IMR-90 (cell line): ENCODE data around the gene PPP1R8. TPM values are rescaled to one million over a fixed set of nuclear protein-coding genes. Genes with fewer than 3 reads are reported as not detected.
A peak's percentile ranks its signal among the peaks of the same experiment; 100 is the strongest.

Experiments
- ATAC-seq: fragments of 200-7000 bp; cut with Tn5 transposase; 2 replicates; pipeline ENCODE4 v1.9.1; 2020; ENCODE audit warnings: low read depth, mild to moderate bottlenecking, moderate library complexity
- BruUV-seq: library from RNA; stranded (reverse); fragments of 400-500 nt; replicated peaks from 2 replicates; lab custom pipeline; 2021; lab: Mats Ljungman, UMichigan
- CTCF ChIA-PET: fragments of 300-600 bp; formaldehyde crosslinking; extraction: SDS; loops from one replicate; lab custom pipeline; 2021; ENCODE audit warnings: antibody characterized with exemption; lab: Yijun Ruan, JAX
- POLR2A ChIA-PET: fragments of 300-600 bp; sonication (Branson Sonifier 250); formaldehyde crosslinking; loops from one replicate; lab custom pipeline; 2022; ENCODE audit warnings: antibody characterized with exemption; ENCODE audit not compliant: unreplicated experiment; lab: Charles Lee
- DNase-seq: peaks from one replicate; pipeline ENCODE4 v3.0.0; 2013
- H2AFZ ChIP-seq: replicated peaks from 2 replicates; pipeline ENCODE3; 2013; ENCODE audit warnings: low read length, mild to moderate bottlenecking; ENCODE audit not compliant: poor library complexity
- H2AK5ac ChIP-seq: 2 replicates; pipeline ENCODE4 v1.6.1; 2013; ENCODE audit warnings: low read depth, low read length, inconsistent platforms
- H2AK9ac ChIP-seq: replicated peaks from 2 replicates; pipeline ENCODE3; 2013; ENCODE audit warnings: mild to moderate bottlenecking, low read depth, low read length, moderate library complexity; ENCODE audit not compliant: poor library complexity
- H2BK120ac ChIP-seq: 2 replicates; pipeline ENCODE4 v1.6.1; 2013; ENCODE audit warnings: low read depth, low read length, inconsistent platforms
- H2BK15ac ChIP-seq: 3 replicates; pipeline ENCODE4 v1.6.1; 2013; ENCODE audit warnings: low read depth, low read length, inconsistent platforms
- H2BK20ac ChIP-seq: 2 replicates; pipeline ENCODE4 v1.6.1; 2013; ENCODE audit warnings: low read depth, mild to moderate bottlenecking, inconsistent platforms, low read length, moderate library complexity
- H2BK5ac ChIP-seq: 2 replicates; pipeline ENCODE4 v1.6.1; 2013; ENCODE audit warnings: mild to moderate bottlenecking, low read depth, low read length, inconsistent platforms; ENCODE audit not compliant: poor library complexity, severe bottlenecking
- H3K14ac ChIP-seq: replicated peaks from 2 replicates; pipeline ENCODE4 v1.6.1; 2013; ENCODE audit warnings: low read depth, low read length, inconsistent platforms
- H3K18ac ChIP-seq: 2 replicates; pipeline ENCODE4 v1.6.1; 2013; ENCODE audit warnings: low read depth, low read length, control low read depth
- H3K23ac ChIP-seq: 2 replicates; pipeline ENCODE4 v1.6.1; 2013; ENCODE audit warnings: low read depth, low read length, inconsistent platforms
- H3K27ac ChIP-seq: 2 replicates; pipeline ENCODE4 v1.5.1; 2013; ENCODE audit warnings: mild to moderate bottlenecking, control low read depth, low read length; ENCODE audit not compliant: insufficient read depth
- H3K27me3 ChIP-seq: 2 replicates; pipeline ENCODE4 v1.6.1; 2013; ENCODE audit warnings: low read length; ENCODE audit not compliant: control insufficient read depth, insufficient read depth
- H3K36me3 ChIP-seq: 2 replicates; pipeline ENCODE4 v1.6.1; 2013; ENCODE audit warnings: low read length, mixed read lengths; ENCODE audit not compliant: control insufficient read depth, insufficient read depth
- H3K4ac ChIP-seq: 2 replicates; pipeline ENCODE4 v1.6.1; 2013; ENCODE audit warnings: low read depth, low read length, inconsistent platforms
- H3K4me1 ChIP-seq: 2 replicates; pipeline ENCODE4 v1.6.1; 2013; ENCODE audit warnings: low read length, mixed read lengths; ENCODE audit not compliant: control insufficient read depth, insufficient read depth
- H3K4me2 ChIP-seq: 2 replicates; pipeline ENCODE4 v1.6.1; 2013; ENCODE audit warnings: low read depth, mild to moderate bottlenecking, control low read depth, low read length, moderate library complexity
- H3K4me3 ChIP-seq: 2 replicates; pipeline ENCODE4 v1.5.1; 2013; ENCODE audit warnings: low read depth, mild to moderate bottlenecking, control low read depth, low read length, moderate library complexity; ENCODE audit not compliant: insufficient read depth
- H3K56ac ChIP-seq: 2 replicates; pipeline ENCODE4 v1.6.1; 2013; ENCODE audit warnings: low read length, inconsistent platforms; ENCODE audit not compliant: insufficient read depth; ENCODE audit errors: extremely low read depth
- H3K79me1 ChIP-seq, 2 experiments: 2 replicates each; pipeline ENCODE4 v1.6.1; 2013; ENCODE audit warnings: low read length in 2 of 2, inconsistent platforms in 1 of 2, low read depth in 1 of 2
- H3K9ac ChIP-seq: 2 replicates; pipeline ENCODE4 v1.6.1; 2013; ENCODE audit warnings: low read depth, low read length, control low read depth
- H3K9me1 ChIP-seq: 2 replicates; pipeline ENCODE4 v1.6.1; 2013; ENCODE audit warnings: low read length, inconsistent platforms; ENCODE audit not compliant: insufficient read depth
- H3K9me3 ChIP-seq: 2 replicates; pipeline ENCODE4 v1.6.1; 2013; ENCODE audit warnings: low read length; ENCODE audit not compliant: control insufficient read depth, insufficient read depth
- H4K20me1 ChIP-seq: 2 replicates; pipeline ENCODE4 v1.6.1; 2013; ENCODE audit warnings: low read length, inconsistent platforms; ENCODE audit not compliant: insufficient read depth
- H4K5ac ChIP-seq: 2 replicates; pipeline ENCODE4 v1.6.1; 2013; ENCODE audit warnings: mild to moderate bottlenecking, low read depth, low read length, control low read depth
- H4K8ac ChIP-seq, 2 experiments: 2 replicates each; pipeline ENCODE4 v1.6.1; 2013; ENCODE audit warnings: low read depth in 2 of 2, low read length in 2 of 2, control low read depth in 1 of 2, inconsistent platforms in 1 of 2
- H4K91ac ChIP-seq: 2 replicates; pipeline ENCODE4 v1.6.1; 2013; ENCODE audit warnings: low read depth, low read length, inconsistent platforms; ENCODE audit not compliant: insufficient read depth
- BHLHE40 ChIP-seq: fragments of 150-350 bp; IDR thresholded peaks from 2 replicates; pipeline ENCODE4 v1.6.1; 2016; ENCODE audit warnings: mild to moderate bottlenecking, low read depth, low read length
- CHD1 ChIP-seq: IDR thresholded peaks from 2 replicates; pipeline ENCODE4 v1.6.1; 2012; ENCODE audit warnings: low read depth, low read length, improper control_type of control experiment
- MAFK ChIP-seq: IDR thresholded peaks from 2 replicates; pipeline ENCODE4 v1.6.1; 2012; ENCODE audit warnings: low read depth, low read length, improper control_type of control experiment
- RAD21 ChIP-seq: IDR thresholded peaks from 2 replicates; pipeline ENCODE4 v1.6.1; 2012; ENCODE audit warnings: low read length, improper control_type of control experiment
- RCOR1 ChIP-seq: IDR thresholded peaks from 2 replicates; pipeline ENCODE4 v1.6.1; 2012; ENCODE audit warnings: mild to moderate bottlenecking, low read length, improper control_type of control experiment; ENCODE audit not compliant: insufficient replicate concordance
- RFX5 ChIP-seq: IDR thresholded peaks from 2 replicates; pipeline ENCODE4 v1.8.0; 2012; ENCODE audit warnings: low read depth, mild to moderate bottlenecking, low read length, moderate library complexity
- SMC3 ChIP-seq: fragments of 150-350 bp; IDR thresholded peaks from 2 replicates; pipeline ENCODE4 v1.6.1; 2016; ENCODE audit warnings: low read depth, mild to moderate bottlenecking, antibody characterized with exemption, low read length, moderate library complexity
- WGBS, 2 experiments: methylation state at CpG; one replicate each; pipeline versions ENCODE4 v1.1.5 to v1.1.7; 2013; ENCODE audit warnings: missing lambda C conversion rate in 2 of 2; ENCODE audit not compliant: insufficient read length in 1 of 2; ENCODE audit errors: extremely low coverage in 2 of 2; 5-methylcytosine and 5-hydroxymethylcytosine counted together
- dilution Hi-C: fragments of 300-500 bp; cut with HindIII; formaldehyde crosslinking; loops from one replicate; pipeline ENCODE4 v1.14.3; 2018; ENCODE audit warnings: low sequenced_read_pairs; ENCODE audit not compliant: unreplicated experiment
- in situ Hi-C: fragments of 300-500 bp; cut with MboI; formaldehyde crosslinking; loops from 3 replicates; pipeline ENCODE4 v1.14.3; 2019; ENCODE audit warnings: low sequenced_read_pairs, inconsistent platforms, mixed read lengths
- intact Hi-C: fragments of 100-400 bp; cut with micrococcal nuclease; formaldehyde crosslinking; loops from 2 replicates; pipeline ENCODE4 v1.10.0; 2022
- polyA plus RNA-seq, 3 experiments: library from polyadenylated mRNA; depleted of rRNA; stranded (reverse); fragments of >200 nt; gene quantifications; 2 replicates each; pipeline ENCODE4 v1.2.3, GENCODE V29; 2012; ENCODE audit warnings: low replicate concordance in 1 of 3
- total RNA-seq: library from RNA; depleted of rRNA; stranded (reverse); fragments of >200 nt; gene quantifications from 2 replicates; pipeline ENCODE4 v1.2.3, GENCODE V29; 2012
- TF ChIP-seq, protein P1 (sequence below): fragments of 150-350 bp; IDR thresholded peaks from 2 replicates; pipeline ENCODE4 v1.6.1; 2016; ENCODE audit warnings: low read depth, mild to moderate bottlenecking, low read length, moderate library complexity, borderline replicate concordance
- TF ChIP-seq, protein P2 (sequence below): conservative IDR thresholded peaks from 2 replicates; pipeline ENCODE4 v1.5.1; 2012; ENCODE audit warnings: mild to moderate bottlenecking, low read depth, low read length, improper control_type of control experiment

PPP1R8 gene
- total and polyA plus RNA-seq, 2 of the 4 experiments (the other 2 are of a cell fraction): 53.8 to 80.1 TPM

DNA sequence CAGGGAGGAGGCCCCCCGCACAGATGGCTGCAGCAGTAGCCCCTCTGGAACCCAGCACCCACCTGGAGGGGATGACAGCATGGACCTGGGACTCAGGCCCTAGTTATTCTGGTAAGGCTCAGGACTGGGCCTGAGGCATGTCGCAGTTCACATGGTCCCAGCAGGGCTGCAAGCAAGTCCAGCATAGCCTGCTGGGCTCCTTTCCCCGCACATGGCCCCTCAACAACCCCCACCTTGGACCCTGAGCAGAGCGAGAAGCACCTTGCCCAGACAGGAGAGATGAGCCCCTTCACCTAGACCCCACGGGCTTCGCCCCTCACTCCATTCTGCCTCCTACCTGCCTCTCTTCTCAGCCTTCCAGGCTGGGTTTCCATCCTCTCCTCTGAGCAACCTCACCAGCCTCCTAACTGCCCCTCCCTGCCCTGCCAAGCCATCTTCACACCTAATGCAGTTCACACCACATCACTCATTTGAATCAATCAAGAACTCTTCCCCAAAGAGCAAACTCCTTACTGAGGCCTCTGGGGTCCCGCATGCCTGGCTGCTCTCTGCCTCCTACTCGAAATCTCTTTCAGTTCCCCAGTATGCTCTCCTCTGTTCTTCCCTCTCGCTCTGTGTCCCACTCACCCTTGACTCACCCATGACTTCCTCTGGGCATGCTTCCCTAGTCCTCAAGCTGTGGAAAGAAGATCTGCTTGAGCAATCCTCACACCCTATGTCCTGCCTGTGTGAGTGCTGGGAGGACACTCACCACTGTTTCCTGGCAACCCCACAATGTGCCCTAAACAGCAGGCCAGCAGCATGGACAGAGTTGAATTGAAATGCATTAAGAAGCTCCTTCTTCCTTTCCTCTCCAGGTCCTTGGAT, 32.3 kb downstream of the PPP1R8 start (continued):
- TF ChIP-seq CHD1: no peak
- peak; percentile 15; the same call in 1 of the 2 replicates for TF ChIP-seq SMC3
- TF ChIP-seq RAD21: peak; percentile 27; the same call in 1 of the 2 replicates

DNA sequence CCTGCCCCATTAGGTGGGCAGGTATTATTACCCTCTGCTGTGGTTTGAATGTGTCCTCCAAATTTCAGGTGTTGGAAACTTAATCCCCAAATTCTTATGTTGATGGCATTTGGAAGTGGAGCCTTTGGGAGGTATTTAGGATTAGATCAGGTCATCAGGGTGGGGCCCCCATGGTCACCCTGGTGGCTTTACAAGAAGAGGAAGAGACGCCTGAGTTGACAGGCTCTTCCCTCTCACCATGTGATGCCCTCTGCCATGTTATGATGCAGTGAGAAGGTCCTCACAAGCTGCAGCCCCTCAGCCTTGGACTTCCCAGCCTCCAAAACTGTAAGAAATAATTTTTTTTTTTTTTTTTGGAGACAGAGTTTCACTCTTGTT, 32.9 kb downstream of the PPP1R8 start:
- CTCF ChIA-PET: interaction anchor here (0.6 to 1.1 kb wide), 3 partner anchors 16 to 256 kb away, joined by 3 to 7 read pairs (median 3); no protein-coding TSS in a partner anchor
- H2AFZ ChIP-seq: no peak overlapping the region

More for the DNA sequence above, 32.9 kb downstream of the PPP1R8 start:
- peaks cover 13% of the 10 kb centered on the region for H3K9me1 ChIP-seq
- no peaks in the 10 kb centered on the region for H3K79me1 ChIP-seq
- H3K27ac ChIP-seq: no peak overlapping the region
- peak overlapping the region; percentile 2 for H2BK5ac ChIP-seq
- ATAC-seq (no peak), DNase-seq (no peak)
- H3K23ac ChIP-seq: no peak overlapping the region
- dilution Hi-C loops (no loop called here), intact Hi-C loops (loop anchor here (1.0 to 5.0 kb wide), 2 partner anchors 116 to 204 kb away; no protein-coding TSS in a partner anchor), in situ Hi-C loops (loop anchor here (5.0 to 25.0 kb wide), 2 partner anchors 119 to 349 kb away; no protein-coding TSS in a partner anchor)
- H2AK5ac ChIP-seq: peak overlapping the region; percentile 31; the same call in 1 of the 2 replicates
- no peak overlapping the region for H3K4me3 ChIP-seq
- H4K20me1 ChIP-seq: no peaks in the 10 kb centered on the region
- H2BK15ac ChIP-seq: no peak overlapping the region; the same call in 2 of the 3 replicates
- H3K27me3 ChIP-seq: no peaks in the 10 kb centered on the region
- no peak overlapping the region for H3K18ac ChIP-seq
- peaks cover 11% of the 10 kb centered on the region for H3K4me1 ChIP-seq
- H3K56ac ChIP-seq: no peak overlapping the region
- no peak overlapping the region for H4K91ac ChIP-seq
- no peak overlapping the region for H3K4me2 ChIP-seq
- no peaks in the 10 kb centered on the region for H3K36me3 ChIP-seq
- POLR2A ChIA-PET: no interaction called here
- peak overlapping the region in 1 of 2 experiments; percentile 55; a peak in 1 of 4 replicates for H4K8ac ChIP-seq
- H2BK120ac ChIP-seq: no peak overlapping the region
- TF ChIP-seq, protein P1, sequence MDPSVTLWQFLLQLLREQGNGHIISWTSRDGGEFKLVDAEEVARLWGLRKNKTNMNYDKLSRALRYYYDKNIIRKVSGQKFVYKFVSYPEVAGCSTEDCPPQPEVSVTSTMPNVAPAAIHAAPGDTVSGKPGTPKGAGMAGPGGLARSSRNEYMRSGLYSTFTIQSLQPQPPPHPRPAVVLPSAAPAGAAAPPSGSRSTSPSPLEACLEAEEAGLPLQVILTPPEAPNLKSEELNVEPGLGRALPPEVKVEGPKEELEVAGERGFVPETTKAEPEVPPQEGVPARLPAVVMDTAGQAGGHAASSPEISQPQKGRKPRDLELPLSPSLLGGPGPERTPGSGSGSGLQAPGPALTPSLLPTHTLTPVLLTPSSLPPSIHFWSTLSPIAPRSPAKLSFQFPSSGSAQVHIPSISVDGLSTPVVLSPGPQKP: no peak
- TF ChIP-seq CHD1: no peak
- TF ChIP-seq, protein P2, sequence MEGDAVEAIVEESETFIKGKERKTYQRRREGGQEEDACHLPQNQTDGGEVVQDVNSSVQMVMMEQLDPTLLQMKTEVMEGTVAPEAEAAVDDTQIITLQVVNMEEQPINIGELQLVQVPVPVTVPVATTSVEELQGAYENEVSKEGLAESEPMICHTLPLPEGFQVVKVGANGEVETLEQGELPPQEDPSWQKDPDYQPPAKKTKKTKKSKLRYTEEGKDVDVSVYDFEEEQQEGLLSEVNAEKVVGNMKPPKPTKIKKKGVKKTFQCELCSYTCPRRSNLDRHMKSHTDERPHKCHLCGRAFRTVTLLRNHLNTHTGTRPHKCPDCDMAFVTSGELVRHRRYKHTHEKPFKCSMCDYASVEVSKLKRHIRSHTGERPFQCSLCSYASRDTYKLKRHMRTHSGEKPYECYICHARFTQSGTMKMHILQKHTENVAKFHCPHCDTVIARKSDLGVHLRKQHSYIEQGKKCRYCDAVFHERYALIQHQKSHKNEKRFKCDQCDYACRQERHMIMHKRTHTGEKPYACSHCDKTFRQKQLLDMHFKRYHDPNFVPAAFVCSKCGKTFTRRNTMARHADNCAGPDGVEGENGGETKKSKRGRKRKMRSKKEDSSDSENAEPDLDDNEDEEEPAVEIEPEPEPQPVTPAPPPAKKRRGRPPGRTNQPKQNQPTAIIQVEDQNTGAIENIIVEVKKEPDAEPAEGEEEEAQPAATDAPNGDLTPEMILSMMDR: no peak
- no peak for TF ChIP-seq SMC3
- no peak for TF ChIP-seq RCOR1
- TF ChIP-seq BHLHE40: no peak
- TF ChIP-seq RFX5: no peak
- no peak for TF ChIP-seq MAFK
- H3K9ac ChIP-seq: no peak overlapping the region
- H4K5ac ChIP-seq: no peak overlapping the region
- no peak overlapping the region for H2BK20ac ChIP-seq
- H3K14ac ChIP-seq: no peak overlapping the region
- BruUV-seq: no TSS peak
- WGBS, 2 experiments: no CpG with 5 or more reads among the region's 1 CpG
- no peak overlapping the region for H2AK9ac ChIP-seq
- H3K9me3 ChIP-seq: no peaks in the 10 kb centered on the region
- H3K4ac ChIP-seq: peak overlapping the region; percentile 26; the same call in 1 of the 2 replicates
